Heart left ventricle (tissue), 16 donors: ENCODE measurements around the gene FCN2. TPM values are rescaled to one million over a fixed set of nuclear protein-coding genes. Genes with fewer than 3 reads are reported as not detected.

Experiments
- ATAC-seq, 4 donors: fragments of 200-7000 bp; cut with Tn5 transposase; one replicate each; pipeline ENCODE4 v1.9.1; 2020 to 2022; ENCODE audit warnings: moderate library complexity in 4 of 4, mild to moderate bottlenecking in 3 of 4, moderate number of reproducible peaks in 1 of 4
- DNase-seq, 5 donors: peaks; one replicate each; pipeline ENCODE4 v3.0.0-alpha.2; 2020
- H3K27ac ChIP-seq, 12 donors: fragments of 200-600 bp; sonication (generic) in 4 of 12; one replicate each; pipeline versions ENCODE4 v1.5.0 to v1.8.0; 2016 to 2022; ENCODE audit warnings: mild to moderate bottlenecking in 2 of 12
- H3K27me3 ChIP-seq, 9 donors: fragments of 200-600 bp; sonication (generic) in 2 of 9; one replicate each; pipeline versions ENCODE4 v1.5.1 to v1.8.0; 2016 to 2022; ENCODE audit warnings: mild to moderate bottlenecking in 3 of 9
- H3K36me3 ChIP-seq, 9 donors: fragments of 200-600 bp; sonication (generic) in 2 of 9; one replicate each; pipeline versions ENCODE4 v1.5.0 to v1.8.0; 2018 to 2022; ENCODE audit warnings: mild to moderate bottlenecking in 2 of 9
- H3K4me1 ChIP-seq, 12 donors: fragments of 200-600 bp; sonication (generic) in 4 of 12; one replicate each; pipeline versions ENCODE4 v1.5.0 to v1.8.0; 2016 to 2022; ENCODE audit warnings: mild to moderate bottlenecking in 3 of 12
- H3K4me3 ChIP-seq, 12 donors: fragments of 200-600 bp; sonication (generic) in 4 of 12; one replicate each; pipeline versions ENCODE4 v1.5.0 to v1.8.0; 2017 to 2022; ENCODE audit warnings: mild to moderate bottlenecking in 9 of 12, moderate library complexity in 4 of 12
- H3K9me3 ChIP-seq, 12 donors: fragments of 200-600 bp; sonication (generic) in 4 of 12; one replicate each; pipeline versions ENCODE4 v1.5.0 to v1.8.0; 2016 to 2022; ENCODE audit warnings: mild to moderate bottlenecking in 1 of 12
- POLR2A ChIP-seq, 2 donors: fragments of 450-650 bp; IDR thresholded peaks; one replicate each; pipeline ENCODE4 v1.6.1; 2017; ENCODE audit warnings: antibody characterized with exemption in 2 of 2, mild to moderate bottlenecking in 2 of 2, moderate library complexity in 2 of 2
- WGBS, 4 donors: extraction: QIAGEN DNeasy Blood & Tissue Kit in 2 of 4; methylation state at CpG; one replicate each; pipeline versions ENCODE4 v1.1.5 to v1.1.7; 2013 to 2018; 5-methylcytosine and 5-hydroxymethylcytosine counted together
- intact Hi-C, 10 donors: fragments of 100-400 bp; cut with DNase I; formaldehyde crosslinking; loops; one replicate each; pipeline versions ENCODE4 v1.11.1 to v1.14.2; 2022
- polyA plus RNA-seq, 2 donors: library from polyadenylated mRNA; stranded (reverse); fragments of 200-250 nt; gene quantifications; one replicate each; pipeline ENCODE4 v1.2.3, GENCODE V29; 2013
- total RNA-seq, 9 donors: library from RNA; depleted of rRNA in 2 of 9; stranded (reverse); fragments of >200 nt in 2 of 9; fragmentation: NEBNext Ultra II Directional in 3 of 9; extraction: Animal tissue kit (Norgen Biotek cat#: 25700) in 3 of 9; gene quantifications; one replicate each; pipeline versions ENCODE4 v1.1.0 to v1.2.4, GENCODE V29; 2016 to 2023
- TF ChIP-seq, protein P1 (sequence below), 12 donors: fragments of 200-600 bp; sonication (generic) in 4 of 12; IDR thresholded peaks; one replicate each; pipeline versions ENCODE4 v1.5.0 to v1.8.0; 2018 to 2022; ENCODE audit warnings: antibody characterized with exemption in 12 of 12, mild to moderate bottlenecking in 5 of 12
- donor health status: ischemic (EF 13 %, LVEDD 7.1; RV severe dilation, severe dysfunction).
- donor health status: healthy with polysubstance abuse.
- donor health status: DM: no; HTN: yes; CAD: no.
- donor health status: DM: no; HTN: no; CAD: no.
- donor health status: ischemic (EF 25% LVEDD 6.9; RV normal size, moderate dysfunction).
- donor health status: ischemic (EF 25% LVEDD 5.7; RV mildly dilated, moderate dysfunction).
- donor health status: healthy.
- donor health status: DM: yes; HTN: yes; CAD: no.
- donor health status: ischemic (EF 35%, LVEDD 5.7; RV mildly dilated, moderate dysfunction).
- donor health status: nonischemic (EF 11% LVEDD 7.7; RV severe dilation, severe dysfunction).
- donor health status: DM: yes; HTN: yes; CAD: no.
- donor health status: PGD.
- donor health status: ischemic (EF 29% LVEDD 5.4; RV normal size, mild dysfunction).
- donor health status: nonischemic (EF 23%, LVEDD 6.1; RV moderate dilation, normal function).

Gene FCN2
- total and polyA plus RNA-seq, 11 donors: 0.19 to 0.67 (median 0.26) TPM; not detected in 6

DNA sequence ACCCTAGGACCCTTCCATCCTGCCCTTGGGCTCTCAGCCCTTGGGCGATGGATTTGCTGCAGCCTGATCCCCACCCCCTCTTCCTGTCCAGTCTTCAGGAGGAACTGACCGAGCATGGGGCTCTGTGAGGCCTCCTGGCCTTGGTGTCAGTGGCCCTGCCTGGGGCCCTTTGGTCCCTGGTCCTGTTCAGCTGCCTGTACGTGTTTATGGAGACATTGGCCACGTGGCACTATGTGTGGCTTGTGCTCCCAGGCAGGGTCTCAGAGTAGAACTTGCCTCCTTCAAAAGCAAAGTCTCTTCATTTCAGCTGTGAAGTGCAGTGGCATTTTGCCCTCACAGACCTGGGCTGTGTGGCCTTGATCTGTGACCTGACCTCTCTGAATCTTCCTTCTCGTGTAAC is 11.1 kb downstream of the FCN2 start:
- no peaks in the 10 kb centered on the region for H3K36me3 ChIP-seq
- no peak overlapping the region for H3K27ac ChIP-seq
- no peak overlapping the region for H3K4me3 ChIP-seq
- DNase-seq (no peak), ATAC-seq (no peak)
- H3K4me1 ChIP-seq: peaks cover 0 to 45% (median 17%) of the 10 kb centered on the region in 12 donors
- 77 to 78% (median 77%) methylated on average over 5 of the region's 5 CpGs for WGBS, 4 donors
- H3K9me3 ChIP-seq: peaks cover 0 to 11% (median 3%) of the 10 kb centered on the region in 12 donors
- intact Hi-C loops: loop anchor here in 2 of 10 donors (10.0 kb wide), 2 partner anchors 107 to 117 kb away; no protein-coding TSS in a partner anchor
- TF ChIP-seq, protein P1, sequence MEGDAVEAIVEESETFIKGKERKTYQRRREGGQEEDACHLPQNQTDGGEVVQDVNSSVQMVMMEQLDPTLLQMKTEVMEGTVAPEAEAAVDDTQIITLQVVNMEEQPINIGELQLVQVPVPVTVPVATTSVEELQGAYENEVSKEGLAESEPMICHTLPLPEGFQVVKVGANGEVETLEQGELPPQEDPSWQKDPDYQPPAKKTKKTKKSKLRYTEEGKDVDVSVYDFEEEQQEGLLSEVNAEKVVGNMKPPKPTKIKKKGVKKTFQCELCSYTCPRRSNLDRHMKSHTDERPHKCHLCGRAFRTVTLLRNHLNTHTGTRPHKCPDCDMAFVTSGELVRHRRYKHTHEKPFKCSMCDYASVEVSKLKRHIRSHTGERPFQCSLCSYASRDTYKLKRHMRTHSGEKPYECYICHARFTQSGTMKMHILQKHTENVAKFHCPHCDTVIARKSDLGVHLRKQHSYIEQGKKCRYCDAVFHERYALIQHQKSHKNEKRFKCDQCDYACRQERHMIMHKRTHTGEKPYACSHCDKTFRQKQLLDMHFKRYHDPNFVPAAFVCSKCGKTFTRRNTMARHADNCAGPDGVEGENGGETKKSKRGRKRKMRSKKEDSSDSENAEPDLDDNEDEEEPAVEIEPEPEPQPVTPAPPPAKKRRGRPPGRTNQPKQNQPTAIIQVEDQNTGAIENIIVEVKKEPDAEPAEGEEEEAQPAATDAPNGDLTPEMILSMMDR (IDR thresholded peaks at IDR 0.05): no peak
- TF ChIP-seq POLR2A (IDR thresholded peaks at IDR 0.05): no peak
- peaks cover 0 to 7% (median 0%) of the 10 kb centered on the region in 9 donors for H3K27me3 ChIP-seq

DNA sequence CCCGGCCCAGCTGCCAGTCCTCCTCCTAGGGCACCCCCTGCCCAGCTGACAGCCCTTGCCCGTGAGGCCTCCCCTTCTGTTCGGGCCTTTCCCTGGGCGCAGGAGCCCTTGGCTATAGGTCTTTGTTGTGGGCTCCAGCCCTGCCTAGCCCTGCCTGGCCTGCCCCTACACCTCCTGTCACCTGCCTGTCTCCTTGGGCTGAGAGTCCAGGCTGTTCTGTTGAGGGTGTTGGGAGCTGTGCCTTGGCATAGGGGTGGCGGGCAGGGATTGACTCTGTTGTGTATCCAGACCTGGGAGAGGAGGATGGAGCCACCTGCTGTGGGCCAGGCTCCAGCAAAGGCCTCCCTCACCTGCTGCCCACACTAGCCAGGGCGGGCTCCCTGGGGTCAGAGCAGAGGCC is 11.6 kb downstream of the FCN2 start:
- ATAC-seq: no peak
- Histone ChIP-seq H3K27ac (no peak overlapping the region), H3K36me3 (no peaks in the 10 kb centered on the region), H3K4me3 (no peak overlapping the region), H3K9me3 (peaks cover 0 to 11% (median 3%) of the 10 kb centered on the region in 12 donors), H3K27me3 (peaks cover 0 to 7% (median 0%) of the 10 kb centered on the region in 9 donors), H3K4me1 (peaks cover 0 to 50% (median 22%) of the 10 kb centered on the region in 12 donors)
- intact Hi-C loops: loop anchor here in 2 of 10 donors (10.0 kb wide), 2 partner anchors 107 to 117 kb away; no protein-coding TSS in a partner anchor
- no peak for DNase-seq
- WGBS, 4 donors: 92 to 95% (median 93%) methylated on average over 3 to 6 of the region's 6 CpGs
- TF ChIP-seq, protein P1 (IDR thresholded peaks at IDR 0.05): no peak
- TF ChIP-seq POLR2A (IDR thresholded peaks at IDR 0.05): no peak

DNA sequence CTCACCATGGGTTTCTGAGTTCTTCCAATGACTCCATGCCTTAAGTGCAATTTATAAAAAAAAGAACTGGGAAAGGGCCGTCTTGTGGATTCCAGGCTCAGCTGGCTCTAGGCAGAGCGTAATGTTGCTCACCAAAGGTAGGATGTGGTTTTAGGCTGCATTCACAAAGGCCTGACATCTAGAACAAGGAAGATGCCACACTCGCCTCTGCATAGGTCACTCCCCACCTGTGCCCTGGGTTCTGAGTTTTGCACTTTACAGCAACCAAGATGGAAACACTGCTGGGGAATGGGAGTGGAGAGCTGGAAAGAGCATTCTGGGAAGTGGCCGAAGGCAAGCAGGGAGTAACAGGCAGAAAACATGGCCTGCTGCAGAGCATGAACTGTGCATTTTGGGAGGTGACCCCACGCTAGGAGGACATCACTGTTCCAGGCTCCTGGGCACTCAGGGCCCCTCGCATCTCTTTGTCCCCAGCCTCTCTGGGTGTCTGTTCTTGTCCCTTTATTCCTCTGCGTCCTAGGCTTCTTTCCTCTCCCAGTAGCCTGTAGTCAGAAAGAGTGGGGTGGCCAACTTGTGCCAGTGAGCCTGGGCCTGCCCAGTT is 12.3 kb downstream of the FCN2 start:
- no peak for TF ChIP-seq POLR2A (IDR thresholded peaks at IDR 0.05)
- TF ChIP-seq, protein P1 (IDR thresholded peaks at IDR 0.05): no peak
- 84 to 97% (median 89%) methylated on average over 7 of the region's 7 CpGs for WGBS, 4 donors
- peaks cover 0 to 11% (median 3%) of the 10 kb centered on the region in 12 donors for H3K9me3 ChIP-seq
- no peak for ATAC-seq
- intact Hi-C loops: loop anchor here in 2 of 10 donors (10.0 kb wide), 2 partner anchors 108 to 118 kb away; no protein-coding TSS in a partner anchor
- H3K36me3 ChIP-seq: no peaks in the 10 kb centered on the region
- H3K27ac ChIP-seq: no peak overlapping the region
- H3K4me1 ChIP-seq: peaks cover under 1 to 50% (median 29%) of the 10 kb centered on the region in 12 donors
- H3K27me3 ChIP-seq: peaks cover 0 to 5% (median 0%) of the 10 kb centered on the region in 9 donors
- no peak overlapping the region for H3K4me3 ChIP-seq
- no peak for DNase-seq

DNA sequence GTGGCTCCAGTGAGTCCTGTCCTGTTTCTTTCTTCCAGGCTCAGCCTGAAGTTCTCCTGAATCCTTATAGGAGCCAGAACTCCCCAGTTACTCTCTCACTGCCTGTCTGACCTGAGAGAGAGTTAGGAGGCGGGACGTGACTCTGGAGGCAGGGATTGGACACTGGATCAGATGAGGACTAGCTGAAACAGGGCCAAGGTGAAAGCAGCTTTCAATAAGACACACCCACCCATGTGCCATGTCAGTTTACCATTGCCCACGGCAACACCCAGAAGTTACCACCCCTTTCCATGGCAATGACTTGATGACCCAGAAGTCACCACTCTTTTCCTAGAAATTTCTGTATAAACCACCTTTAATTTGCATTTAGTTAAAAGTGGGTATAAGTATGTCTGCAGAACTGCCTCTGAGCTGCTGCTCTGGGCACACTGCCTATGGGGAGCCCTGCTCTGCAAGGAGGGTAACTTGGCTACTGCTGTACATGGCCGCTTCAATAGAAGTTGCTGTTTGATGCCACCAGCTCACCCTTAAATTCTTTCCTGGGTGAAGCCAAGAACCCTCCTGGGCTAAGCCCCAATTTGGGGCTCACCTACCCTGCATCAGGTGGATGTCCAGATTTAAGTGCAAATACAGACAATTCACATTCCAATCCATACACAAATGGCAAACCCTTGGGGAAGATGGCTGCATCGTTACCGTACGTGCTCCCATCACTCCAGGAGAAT is 13.7 kb downstream of the FCN2 start:
- no peak for TF ChIP-seq POLR2A (IDR thresholded peaks at IDR 0.05)
- TF ChIP-seq, protein P1 (IDR thresholded peaks at IDR 0.05): no peak
- ATAC-seq (no peak), DNase-seq (no peak)
- Histone ChIP-seq H3K27me3 (no peaks in the 10 kb centered on the region), H3K9me3 (peaks cover 0 to 20% (median 6%) of the 10 kb centered on the region in 12 donors), H3K36me3 (no peaks in the 10 kb centered on the region), H3K4me1 (peaks cover 2 to 54% (median 31%) of the 10 kb centered on the region in 12 donors), H3K4me3 (no peak overlapping the region), H3K27ac (peak overlapping the region in 3 of 12 donors; percentile 49 to 78 (median 73))
- intact Hi-C loops: loop anchor here in 2 of 10 donors (10.0 kb wide), 2 partner anchors 109 to 119 kb away; no protein-coding TSS in a partner anchor
- WGBS, 4 donors: 93 to 98% (median 96%) methylated on average over 6 to 7 of the region's 7 CpGs
